Psoas muscle (tissue), 8 donors: ENCODE data around the gene NUTM2E. TPM values are rescaled to one million over a fixed set of nuclear protein-coding genes. Genes with fewer than 3 reads are reported as not detected.
"Not testable (repeated sequence)": the region's sequence is repeated elsewhere in the genome, so short reads cannot be mapped to it uniquely, and the experiment has no call there.

Experiments used
- ATAC-seq, 4 donors: fragments of 200-7000 bp; cut with Tn5 transposase; one replicate each; pipeline ENCODE4 v1.9.1; 2020; ENCODE audit warnings: moderate library complexity in 3 of 4, mild to moderate bottlenecking in 2 of 4
- DNase-seq, 2 donors: peaks; one replicate each; pipeline ENCODE4 v3.0.0-alpha.2; 2020
- H3K27ac ChIP-seq: fragments of 200-600 bp; one replicate; pipeline ENCODE4 v1.8.0; 2022
- H3K27me3 ChIP-seq, 3 donors: fragments of 200-600 bp in 1 of 3; one replicate each; pipeline versions ENCODE4 v1.6.1 to v1.8.0; 2013 to 2022; ENCODE audit warnings: low read length in 2 of 3, mild to moderate bottlenecking in 2 of 3, moderate library complexity in 1 of 3; ENCODE audit not compliant: insufficient read depth in 3 of 3
- H3K36me3 ChIP-seq, 2 donors: fragments of 200-600 bp in 1 of 2; one replicate each; pipeline versions ENCODE4 v1.6.1 to v1.8.0; 2013 to 2022; ENCODE audit warnings: low read depth in 1 of 2, mild to moderate bottlenecking in 1 of 2, moderate library complexity in 1 of 2; ENCODE audit not compliant: insufficient read depth in 1 of 2
- H3K4me1 ChIP-seq: fragments of 200-600 bp; one replicate; pipeline ENCODE4 v1.8.0; 2022
- H3K4me3 ChIP-seq: fragments of 200-600 bp; one replicate; pipeline ENCODE4 v1.8.0; 2022; ENCODE audit warnings: mild to moderate bottlenecking
- H3K9me3 ChIP-seq: fragments of 200-600 bp; one replicate; pipeline ENCODE4 v1.8.0; 2022
- WGBS, 3 donors: extraction: QIAGEN DNeasy Blood & Tissue Kit; methylation state at CpG; one replicate each; pipeline versions ENCODE4 v1.1.6 to v1.1.7; 2013; 5-methylcytosine and 5-hydroxymethylcytosine counted together
- intact Hi-C, 2 donors: fragments of 100-400 bp; cut with DNase I; formaldehyde crosslinking; loops; one replicate each; pipeline versions ENCODE4 v1.11.0 to v1.14.2; 2022
- polyA plus RNA-seq, 3 donors: library from polyadenylated mRNA; stranded (reverse); fragments of 200-250 nt; gene quantifications; one replicate each; pipeline ENCODE4 v1.2.3, GENCODE V29; 2013
- total RNA-seq, 4 donors: library from RNA; stranded (reverse); fragmentation: NEBNext Ultra II Directional in 2 of 4; extraction: Animal tissue kit (Norgen Biotek cat#: 25700) in 2 of 4; gene quantifications; one replicate each; pipeline versions ENCODE4 v1.2.1 to v1.2.4, GENCODE V29; 2021 to 2023
- donor health status: healthy with polysubstance abuse.
- donor health status: DM: no; HTN: no; CAD: no; lungs with moderate emphysema.
- donor health status: Bipolar disorder and iron deficiency.
- donor health status: healthy.
- donor health status: DM: yes; HTN: yes; CAD: no.
- donor health status: DM: no; HTN: no; CAD: no.
- donor health status: DM: no; HTN: no; CAD: no.
- donor health status: DM: yes; HTN: yes; CAD: no.

The NUTM2E gene
- total and polyA plus RNA-seq, 7 donors, result 0.01 to 0.30 (median 0.11) TPM; not detected in 3

- H3K4me1 ChIP-seq, H3K9me3 ChIP-seq, ATAC-seq, intact Hi-C loops, DNase-seq, H3K27me3 ChIP-seq, H3K27ac ChIP-seq, H3K36me3 ChIP-seq, H3K4me3 ChIP-seq: not testable (repeated sequence)
- WGBS, 3 donors, result 100% methylated on average over 1 of the region's 1 CpG; no CpG with 5 or more reads in 1 of the 3 donors
These were observed 35.7 kb downstream of the NUTM2E start for GRCh38 chr10:79862269-79862668.

GRCh38 chr10:79862803-79863202, 36.3 kb downstream of the NUTM2E start:
- H3K4me1 ChIP-seq, H3K27me3 ChIP-seq, H3K27ac ChIP-seq, ATAC-seq, DNase-seq, H3K36me3 ChIP-seq, intact Hi-C loops, H3K9me3 ChIP-seq, H3K4me3 ChIP-seq: not testable (repeated sequence)
- 56 to 100% (median 58%) methylated on average over 1 to 3 of the region's 3 CpGs for WGBS, 3 donors

GRCh38 chr10:79866903-79867551, 40.5 kb downstream of the NUTM2E start:
- H3K9me3 ChIP-seq, H3K36me3 ChIP-seq, DNase-seq, ATAC-seq, intact Hi-C loops, H3K4me1 ChIP-seq, H3K27ac ChIP-seq, H3K27me3 ChIP-seq, H3K4me3 ChIP-seq: not testable (repeated sequence)
- WGBS, 3 donors, result 71 to 90% (median 73%) methylated on average over 3 to 6 of the region's 9 CpGs

- H3K36me3 ChIP-seq, H3K4me1 ChIP-seq, H3K9me3 ChIP-seq, ATAC-seq, DNase-seq, H3K4me3 ChIP-seq, intact Hi-C loops, H3K27me3 ChIP-seq, H3K27ac ChIP-seq: not testable (repeated sequence)
- 50 to 70% (median 62%) methylated on average over 4 to 5 of the region's 7 CpGs for WGBS, 3 donors
These were observed 41.5 kb downstream of the NUTM2E start for GRCh38 chr10:79868023-79868422.

- H3K9me3 ChIP-seq, H3K36me3 ChIP-seq, ATAC-seq, H3K4me1 ChIP-seq, intact Hi-C loops, H3K4me3 ChIP-seq, DNase-seq, H3K27ac ChIP-seq, H3K27me3 ChIP-seq: not testable (repeated sequence)
- 34 to 46% (median 45%) methylated on average over 5 of the region's 5 CpGs for WGBS, 3 donors
These were observed 43.0 kb downstream of the NUTM2E start for GRCh38 chr10:79869439-79870097.

GRCh38 chr10:79871729-79872128, 45.2 kb downstream of the NUTM2E start:
- H3K9me3 ChIP-seq, DNase-seq, H3K27ac ChIP-seq, ATAC-seq, intact Hi-C loops, H3K36me3 ChIP-seq, H3K4me1 ChIP-seq, H3K4me3 ChIP-seq, H3K27me3 ChIP-seq: not testable (repeated sequence)
- WGBS, 3 donors, result 74 to 91% (median 90%) methylated on average over 2 to 3 of the region's 4 CpGs

Other genes starting within 250 kb of the NUTM2E start
- gene SFTPA1, start 215.8 kb upstream of the NUTM2E start, total RNA-seq, result 1 to 10 TPM in 1 of 4 donors, under 1 TPM in 2, not detected in 1; 0.54 to 1.1 (median 0.64) TPM
- under 1 TPM in 2 of 3 donors, not detected in 1; 0.39 to 0.44 TPM for gene SFTPA1, start 215.8 kb upstream of the NUTM2E start, polyA plus RNA-seq
- gene NUTM2B, start 123.5 kb upstream of the NUTM2E start, total RNA-seq, result under 1 TPM; 0.06 to 0.86 (median 0.58) TPM
- under 1 TPM in 2 of 3 donors, not detected in 1; 0.13 to 0.45 TPM for gene NUTM2B, start 123.5 kb upstream of the NUTM2E start, polyA plus RNA-seq
- under 1 TPM in 1 of 4 donors, not detected in 3; 0.21 TPM for gene SFTPD, start 122.4 kb downstream of the NUTM2E start, total RNA-seq
- under 1 TPM in 2 of 3 donors, not detected in 1; 0.03 to 0.07 TPM for gene SFTPD, start 122.4 kb downstream of the NUTM2E start, polyA plus RNA-seq